Adrenal gland (tissue), 5 donors: ENCODE results near the gene CACNA1G.

Experiments
- POLR2A ChIP-seq, 2 donors: fragments of 450-650 bp; IDR thresholded peaks; one replicate each; pipeline ENCODE4 v1.6.1; 2017; ENCODE audit warnings: antibody characterized with exemption in 2 of 2, mild to moderate bottlenecking in 2 of 2, moderate library complexity in 1 of 2
- TF ChIP-seq, protein P1 (sequence below), 6 experiments: fragments of 450-650 bp in 4 of 6; fragments of 200-600 bp in 2 of 6; sonication (generic) in 1 of 6; IDR thresholded peaks; 1 replicate in 5 of 6; 2 replicates in 1 of 6; pipeline versions ENCODE4 v1.5.1 to v1.8.0; 2016 to 2021; ENCODE audit warnings: antibody characterized with exemption in 6 of 6, mild to moderate bottlenecking in 2 of 6, moderate library complexity in 1 of 6
- donor health status: DM: no; HTN: no; CAD: no.

DNA sequence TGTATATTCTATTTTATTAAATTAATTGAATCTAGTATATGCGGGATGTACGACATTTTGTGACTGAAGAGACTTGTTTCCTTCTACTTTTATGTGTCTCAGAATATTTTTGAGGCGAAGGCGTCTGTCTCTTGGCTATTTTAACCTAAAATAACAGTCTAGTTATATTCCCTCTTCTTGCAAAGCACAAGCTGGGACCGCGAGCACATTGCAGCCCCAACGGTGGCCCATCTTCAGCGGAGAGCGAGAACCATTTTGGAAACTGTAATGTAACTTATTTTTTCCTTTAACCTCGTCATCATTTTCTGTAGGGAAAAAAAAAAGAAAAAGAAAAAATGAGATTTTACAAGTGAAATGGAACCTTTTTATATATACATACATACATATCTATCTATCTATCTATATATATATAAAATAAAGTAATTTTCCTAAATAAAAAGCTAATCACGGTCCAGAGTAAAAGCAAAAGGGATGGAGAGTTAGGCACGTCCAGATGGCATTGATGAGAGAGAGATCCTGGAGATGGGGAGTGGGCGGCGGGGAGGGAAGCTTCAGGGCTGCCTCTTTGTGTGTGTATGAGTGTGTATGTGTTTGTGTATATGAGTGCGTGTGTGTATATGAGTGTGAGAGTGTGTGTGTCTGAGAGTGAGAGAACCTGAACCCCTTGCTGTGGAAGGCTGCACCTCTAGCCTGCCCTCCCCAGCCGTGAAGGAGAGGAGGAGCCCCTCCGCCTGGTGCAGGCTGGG, 66.7 kb downstream of the CACNA1G start:
- no peak for TF ChIP-seq POLR2A (IDR thresholded peaks at IDR 0.05)
- TF ChIP-seq, protein P1, sequence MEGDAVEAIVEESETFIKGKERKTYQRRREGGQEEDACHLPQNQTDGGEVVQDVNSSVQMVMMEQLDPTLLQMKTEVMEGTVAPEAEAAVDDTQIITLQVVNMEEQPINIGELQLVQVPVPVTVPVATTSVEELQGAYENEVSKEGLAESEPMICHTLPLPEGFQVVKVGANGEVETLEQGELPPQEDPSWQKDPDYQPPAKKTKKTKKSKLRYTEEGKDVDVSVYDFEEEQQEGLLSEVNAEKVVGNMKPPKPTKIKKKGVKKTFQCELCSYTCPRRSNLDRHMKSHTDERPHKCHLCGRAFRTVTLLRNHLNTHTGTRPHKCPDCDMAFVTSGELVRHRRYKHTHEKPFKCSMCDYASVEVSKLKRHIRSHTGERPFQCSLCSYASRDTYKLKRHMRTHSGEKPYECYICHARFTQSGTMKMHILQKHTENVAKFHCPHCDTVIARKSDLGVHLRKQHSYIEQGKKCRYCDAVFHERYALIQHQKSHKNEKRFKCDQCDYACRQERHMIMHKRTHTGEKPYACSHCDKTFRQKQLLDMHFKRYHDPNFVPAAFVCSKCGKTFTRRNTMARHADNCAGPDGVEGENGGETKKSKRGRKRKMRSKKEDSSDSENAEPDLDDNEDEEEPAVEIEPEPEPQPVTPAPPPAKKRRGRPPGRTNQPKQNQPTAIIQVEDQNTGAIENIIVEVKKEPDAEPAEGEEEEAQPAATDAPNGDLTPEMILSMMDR (IDR thresholded peaks at IDR 0.05) = no peak
